ENCODE data around the gene ATP8B4.
"Not testable (repeated sequence)": the region's sequence is repeated elsewhere in the genome, so short reads cannot be mapped to it uniquely, and the experiment has no call there.

ATP8B4 gene

GRCh38 chr15:49978121-49978520 lies 140.9 kb downstream of the ATP8B4 start:
- Histone ChIP-seq H3K27ac (no peak overlapping the region), H3K36me3 (ENCODE audit: insufficient read depth) (no peaks in the 10 kb centered on the region), H3K4me3 (IDR thresholded peaks at IDR 0.05; ENCODE audit: insufficient read depth, low read depth, low read length) (no peak overlapping the region), H2AFZ (ENCODE audit: low read depth) (no peak overlapping the region), H3K79me2 (ENCODE audit: insufficient read depth, low read depth) (no peaks in the 10 kb centered on the region), H4K20me1 (ENCODE audit: insufficient read depth) (no peaks in the 10 kb centered on the region), H3K9ac (no peak overlapping the region), H3K4me2 (no peak overlapping the region), H3K27me3 (ENCODE audit: insufficient read depth, low read depth) (no peaks in the 10 kb centered on the region), H3K4me1 (ENCODE audit: low read depth, poor library complexity, severe bottlenecking) (no peaks in the 10 kb centered on the region)
- no peak for TF ChIP-seq CTCF (conservative IDR thresholded peaks at IDR 0.05; ENCODE audit: low read depth, low read length)

- H3K4me3 ChIP-seq (IDR thresholded peaks at IDR 0.05; ENCODE audit: insufficient read depth, low read depth, low read length): no peak overlapping the region
- H3K27me3 ChIP-seq (ENCODE audit: insufficient read depth, low read depth): no peaks in the 10 kb centered on the region
- TF ChIP-seq CTCF (conservative IDR thresholded peaks at IDR 0.05; ENCODE audit: low read depth, low read length): no peak
- no peaks in the 10 kb centered on the region for H3K4me1 ChIP-seq (ENCODE audit: low read depth, poor library complexity, severe bottlenecking)
- no peak overlapping the region for H3K9ac ChIP-seq
- no peak overlapping the region for H2AFZ ChIP-seq (ENCODE audit: low read depth)
- H3K36me3 ChIP-seq (ENCODE audit: insufficient read depth): no peaks in the 10 kb centered on the region
- no peaks in the 10 kb centered on the region for H3K79me2 ChIP-seq (ENCODE audit: insufficient read depth, low read depth)
- H4K20me1 ChIP-seq (ENCODE audit: insufficient read depth): no peaks in the 10 kb centered on the region
- no peak overlapping the region for H3K4me2 ChIP-seq
- no peak overlapping the region for H3K27ac ChIP-seq
Observed at GRCh38 chr15:49977306-49977705, 141.7 kb downstream of the ATP8B4 start.

GRCh38 chr15:49964551-49964950 lies 154.5 kb downstream of the ATP8B4 start:
- Histone ChIP-seq H3K4me1 (ENCODE audit: low read depth, poor library complexity, severe bottlenecking) (no peaks in the 10 kb centered on the region), H3K4me3 (IDR thresholded peaks at IDR 0.05; ENCODE audit: insufficient read depth, low read depth, low read length) (no peak overlapping the region), H2AFZ (ENCODE audit: low read depth) (no peak overlapping the region), H3K27me3 (ENCODE audit: insufficient read depth, low read depth) (no peaks in the 10 kb centered on the region), H3K9ac (no peak overlapping the region), H3K79me2 (ENCODE audit: insufficient read depth, low read depth) (no peaks in the 10 kb centered on the region), H3K4me2 (no peak overlapping the region), H4K20me1 (ENCODE audit: insufficient read depth) (no peaks in the 10 kb centered on the region), H3K36me3 (ENCODE audit: insufficient read depth) (no peaks in the 10 kb centered on the region), H3K27ac (no peak overlapping the region)
- no peak for TF ChIP-seq CTCF (conservative IDR thresholded peaks at IDR 0.05; ENCODE audit: low read depth, low read length)

GRCh38 chr15:49964061-49964460 lies 155.0 kb downstream of the ATP8B4 start:
- no peaks in the 10 kb centered on the region for H3K36me3 ChIP-seq (ENCODE audit: insufficient read depth)
- H3K4me2 ChIP-seq: no peak overlapping the region
- TF ChIP-seq CTCF (conservative IDR thresholded peaks at IDR 0.05; ENCODE audit: low read depth, low read length): no peak
- no peak overlapping the region for H3K27ac ChIP-seq
- no peak overlapping the region for H3K4me3 ChIP-seq (IDR thresholded peaks at IDR 0.05; ENCODE audit: insufficient read depth, low read depth, low read length)
- H3K9ac ChIP-seq: no peak overlapping the region
- H3K4me1 ChIP-seq (ENCODE audit: low read depth, poor library complexity, severe bottlenecking): no peaks in the 10 kb centered on the region
- no peaks in the 10 kb centered on the region for H3K79me2 ChIP-seq (ENCODE audit: insufficient read depth, low read depth)
- no peak overlapping the region for H2AFZ ChIP-seq (ENCODE audit: low read depth)
- H4K20me1 ChIP-seq (ENCODE audit: insufficient read depth): no peaks in the 10 kb centered on the region
- H3K27me3 ChIP-seq (ENCODE audit: insufficient read depth, low read depth): no peaks in the 10 kb centered on the region

- H4K20me1 ChIP-seq (ENCODE audit: insufficient read depth); H3K4me1 ChIP-seq (ENCODE audit: low read depth, poor library complexity, severe bottlenecking); H3K9ac ChIP-seq; H3K79me2 ChIP-seq (ENCODE audit: insufficient read depth, low read depth); H2AFZ ChIP-seq (ENCODE audit: low read depth); H3K36me3 ChIP-seq (ENCODE audit: insufficient read depth); H3K27ac ChIP-seq; H3K4me3 ChIP-seq (IDR thresholded peaks at IDR 0.05; ENCODE audit: insufficient read depth, low read depth, low read length); H3K4me2 ChIP-seq; H3K27me3 ChIP-seq (ENCODE audit: insufficient read depth, low read depth): not testable (repeated sequence)
Observed at GRCh38 chr15:49963033-49963772, 155.8 kb downstream of the ATP8B4 start.

Measured in KMS-11 (cell line).